ENCODE measurements around the gene HNRNPK.

Gene HNRNPK

GRCh38 chr9:83932851-83933250 lies 47.2 kb downstream of the HNRNPK start:
- FAIRE-seq = no peak

GRCh38 chr9:83932011-83932410 lies 48.0 kb downstream of the HNRNPK start:
- FAIRE-seq = no peak

GRCh38 chr9:83930881-83931280 lies 49.1 kb downstream of the HNRNPK start:
- FAIRE-seq = no peak

GRCh38 chr9:83927591-83927990 lies 52.4 kb downstream of the HNRNPK start:
- no peak for FAIRE-seq

GRCh38 chr9:83920927-83921707 lies 58.9 kb downstream of the HNRNPK start, which contains the start of gene KIF27:
KIF27 (minus strand) TSS chr9:83921432; CDS start chr9:83915591, 5,841 bp downstream.
- FAIRE-seq = peak; percentile 74

GRCh38 chr9:83920469-83920926 lies 59.5 kb downstream of the HNRNPK start:
- FAIRE-seq = peak; percentile 4

GRCh38 chr9:83919111-83919510 lies 60.9 kb downstream of the HNRNPK start:
- no peak for FAIRE-seq

All from endometrium (tissue), 2 donors.